C4-2B (cell line): ENCODE data around the gene PPM1E.
"Not testable (repeated sequence)": the region's sequence is repeated elsewhere in the genome, so short reads cannot be mapped to it uniquely, and the experiment has no call there.

Source experiments
- H3K27ac ChIP-seq: fragments of 450-650 bp; 2 replicates; pipeline ENCODE4 v1.5.1; 2017
- CTCF ChIP-seq: fragments of 450-650 bp; conservative IDR thresholded peaks from 2 replicates; pipeline ENCODE4 v1.5.1; 2017; ENCODE audit warnings: mild to moderate bottlenecking
- ZFX ChIP-seq: fragments of 450-650 bp; IDR thresholded peaks from 2 replicates; pipeline ENCODE4 v1.6.1; 2017

Gene PPM1E

GRCh38 chr17:58823051-58823525 is 67.4 kb downstream of the PPM1E start:
- no peak for TF ChIP-seq CTCF
- TF ChIP-seq ZFX, result no peak

GRCh38 chr17:58829172-58829637 is 73.6 kb downstream of the PPM1E start:
- no peak for TF ChIP-seq ZFX
- no peak for TF ChIP-seq CTCF
- H3K27ac ChIP-seq, result no peak overlapping the region

More at GRCh38 chr17:58823051-58823525, 67.4 kb downstream of the PPM1E start:
- no peak overlapping the region for H3K27ac ChIP-seq

GRCh38 chr17:58831780-58832179 is 76.1 kb downstream of the PPM1E start:
- TF ChIP-seq ZFX (no peak), CTCF (no peak)
- no peak overlapping the region for H3K27ac ChIP-seq

GRCh38 chr17:58832514-58832913 is 76.9 kb downstream of the PPM1E start:
- no peak overlapping the region for H3K27ac ChIP-seq
- TF ChIP-seq CTCF, result no peak
- TF ChIP-seq ZFX, result no peak

GRCh38 chr17:58837699-58838098 is 82.0 kb downstream of the PPM1E start:
- no peak overlapping the region for H3K27ac ChIP-seq
- TF ChIP-seq CTCF (no peak), ZFX (no peak)

GRCh38 chr17:58840820-58841612 is 85.4 kb downstream of the PPM1E start:
- H3K27ac ChIP-seq, result no peak overlapping the region
- TF ChIP-seq ZFX (no peak), CTCF (no peak)

GRCh38 chr17:58846413-58846812 is 90.8 kb downstream of the PPM1E start:
- H3K27ac ChIP-seq, result not testable (repeated sequence)

- not testable (repeated sequence) for H3K27ac ChIP-seq
Observed at GRCh38 chr17:58850106-58850505, 94.5 kb downstream of the PPM1E start.
